Measurements from ENCODE around the gene PLXNA4. TPM values are rescaled to one million over a fixed set of nuclear protein-coding genes. Genes with fewer than 3 reads are reported as not detected.

The PLXNA4 gene
- total and polyA plus RNA-seq, 9 of the 15 experiments (the other 6 are each of a cell fraction or from before 2014, with no cell fraction given) = under 0.01 to 0.09 TPM; not detected in 7

DNA sequence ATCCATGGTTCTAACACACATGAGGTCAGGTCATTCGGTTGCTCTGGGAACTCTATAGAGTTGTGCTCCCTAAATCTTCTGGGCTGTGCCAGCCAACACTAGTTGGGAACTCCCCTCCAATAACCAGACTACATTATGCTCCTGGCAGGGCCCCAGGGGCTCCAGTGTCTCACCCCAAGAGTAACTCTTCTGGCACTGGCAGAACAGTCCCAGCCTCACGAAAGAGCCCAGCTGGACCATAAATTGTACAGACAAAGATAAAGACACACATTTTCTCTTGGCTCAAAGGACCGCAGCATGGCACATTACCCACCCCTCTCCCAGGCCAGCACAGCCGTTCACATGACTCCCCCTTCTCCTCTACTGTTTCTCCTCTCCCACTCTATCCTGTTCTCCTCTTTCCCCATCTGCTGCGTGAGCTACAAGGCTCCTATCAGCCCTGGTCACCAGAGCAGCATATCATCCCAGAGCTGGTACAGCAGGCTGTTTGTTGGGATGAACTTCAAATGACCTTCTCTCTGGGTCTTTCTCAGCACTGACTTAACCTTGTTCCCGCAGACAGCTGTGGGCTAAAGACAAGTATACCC lies 230.6 kb downstream of the PLXNA4 start:
- Histone ChIP-seq H3K27ac (ENCODE audit: extremely low read depth, low read depth, low read length) (no peak overlapping the region), H4K20me1 (replicated peaks; ENCODE audit: control insufficient read depth, insufficient read depth, low read length) (no peaks in the 10 kb centered on the region), H3K4me1 (replicated peaks in 1 of 2; ENCODE audit: control insufficient read depth in 2 of 2, insufficient read depth in 2 of 2, low read length in 2 of 2) (no peaks in the 10 kb centered on the region), H3K9me1 (ENCODE audit: control insufficient read depth, insufficient read depth, low read length) (no peaks in the 10 kb centered on the region), H3K4me2 (ENCODE audit: insufficient read depth, low read length) (no peak overlapping the region), H2AFZ (ENCODE audit: low read depth, low read length) (no peak overlapping the region), H3K79me2 (ENCODE audit: control insufficient read depth, insufficient read depth, low read length) (no peaks in the 10 kb centered on the region), H3K27me3 (ENCODE audit: control insufficient read depth in 2 of 2, insufficient read depth in 2 of 2, low read length in 2 of 2) (peaks cover 6 to 25% of the 10 kb centered on the region in 2 experiments; a peak in 4 of 5 replicates), H3K4me3 (no peak overlapping the region), H3K9me3 (replicated peaks; ENCODE audit: control insufficient read depth, insufficient read depth, low read depth, low read length) (no peaks in the 10 kb centered on the region), H3K36me3 (ENCODE audit: control insufficient read depth, insufficient read depth, low read length) (no peaks in the 10 kb centered on the region), H3K9ac (ENCODE audit: insufficient read depth in 1 of 2, low read depth in 2 of 2, low read length in 2 of 2) (no peak overlapping the region)
- BruUV-seq (replicated peaks) = no TSS peak
- DNase-seq (ENCODE audit: extremely low read depth in 1 of 4, low spot score in 3 of 4) = no peak
- ChIA-PET CTCF (ENCODE audit: low intra/inter-chr PET ratio) (no interaction called here), POLR2A (interaction anchor here (0.7 kb wide), 1 partner anchor 13 kb away, joined by 3 read pairs; no protein-coding TSS in a partner anchor)
- 0% methylated on average over 6 of the region's 6 CpGs for WGBS (ENCODE audit: insufficient coverage, low coverage, missing lambda C conversion rate)
- intact Hi-C loops (cut with micrococcal nuclease) (no loop called here), in situ Hi-C loops (cut with MboI) (no loop called here)
- no peak for ATAC-seq
- no peak for FAIRE-seq
- TF ChIP-seq ZC3H11A (IDR thresholded peaks at IDR 0.05; ENCODE audit: low read depth, low read length) (no peak), TRIM24 (IDR thresholded peaks at IDR 0.05) (no peak), SMARCE1 (IDR thresholded peaks at IDR 0.05) (no peak), SAFB2 (IDR thresholded peaks at IDR 0.05; ENCODE audit: borderline replicate concordance, low read depth, low read length, severe bottlenecking) (no peak), TAL1 (IDR thresholded peaks at IDR 0.05) (no peak), ZNF184 (CRISPR knock-in tag; IDR thresholded peaks at IDR 0.05) (no peak)
- TF ChIP-seq, protein P1, sequence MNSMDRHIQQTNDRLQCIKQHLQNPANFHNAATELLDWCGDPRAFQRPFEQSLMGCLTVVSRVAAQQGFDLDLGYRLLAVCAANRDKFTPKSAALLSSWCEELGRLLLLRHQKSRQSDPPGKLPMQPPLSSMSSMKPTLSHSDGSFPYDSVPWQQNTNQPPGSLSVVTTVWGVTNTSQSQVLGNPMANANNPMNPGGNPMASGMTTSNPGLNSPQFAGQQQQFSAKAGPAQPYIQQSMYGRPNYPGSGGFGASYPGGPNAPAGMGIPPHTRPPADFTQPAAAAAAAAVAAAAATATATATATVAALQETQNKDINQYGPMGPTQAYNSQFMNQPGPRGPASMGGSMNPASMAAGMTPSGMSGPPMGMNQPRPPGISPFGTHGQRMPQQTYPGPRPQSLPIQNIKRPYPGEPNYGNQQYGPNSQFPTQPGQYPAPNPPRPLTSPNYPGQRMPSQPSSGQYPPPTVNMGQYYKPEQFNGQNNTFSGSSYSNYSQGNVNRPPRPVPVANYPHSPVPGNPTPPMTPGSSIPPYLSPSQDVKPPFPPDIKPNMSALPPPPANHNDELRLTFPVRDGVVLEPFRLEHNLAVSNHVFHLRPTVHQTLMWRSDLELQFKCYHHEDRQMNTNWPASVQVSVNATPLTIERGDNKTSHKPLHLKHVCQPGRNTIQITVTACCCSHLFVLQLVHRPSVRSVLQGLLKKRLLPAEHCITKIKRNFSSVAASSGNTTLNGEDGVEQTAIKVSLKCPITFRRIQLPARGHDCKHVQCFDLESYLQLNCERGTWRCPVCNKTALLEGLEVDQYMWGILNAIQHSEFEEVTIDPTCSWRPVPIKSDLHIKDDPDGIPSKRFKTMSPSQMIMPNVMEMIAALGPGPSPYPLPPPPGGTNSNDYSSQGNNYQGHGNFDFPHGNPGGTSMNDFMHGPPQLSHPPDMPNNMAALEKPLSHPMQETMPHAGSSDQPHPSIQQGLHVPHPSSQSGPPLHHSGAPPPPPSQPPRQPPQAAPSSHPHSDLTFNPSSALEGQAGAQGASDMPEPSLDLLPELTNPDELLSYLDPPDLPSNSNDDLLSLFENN (IDR thresholded peaks at IDR 0.05; ENCODE audit: low read depth in 2 of 2, low read length in 2 of 2) = no peak
- TF ChIP-seq, protein P2, sequence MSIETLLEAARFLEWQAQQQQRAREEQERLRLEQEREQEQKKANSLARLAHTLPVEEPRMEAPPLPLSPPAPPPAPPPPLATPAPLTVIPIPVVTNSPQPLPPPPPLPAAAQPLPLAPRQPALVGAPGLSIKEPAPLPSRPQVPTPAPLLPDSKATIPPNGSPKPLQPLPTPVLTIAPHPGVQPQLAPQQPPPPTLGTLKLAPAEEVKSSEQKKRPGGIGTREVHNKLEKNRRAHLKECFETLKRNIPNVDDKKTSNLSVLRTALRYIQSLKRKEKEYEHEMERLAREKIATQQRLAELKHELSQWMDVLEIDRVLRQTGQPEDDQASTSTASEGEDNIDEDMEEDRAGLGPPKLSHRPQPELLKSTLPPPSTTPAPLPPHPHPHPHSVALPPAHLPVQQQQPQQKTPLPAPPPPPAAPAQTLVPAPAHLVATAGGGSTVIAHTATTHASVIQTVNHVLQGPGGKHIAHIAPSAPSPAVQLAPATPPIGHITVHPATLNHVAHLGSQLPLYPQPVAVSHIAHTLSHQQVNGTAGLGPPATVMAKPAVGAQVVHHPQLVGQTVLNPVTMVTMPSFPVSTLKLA (conservative IDR thresholded peaks at IDR 0.05) = no peak
- TF ChIP-seq, protein P3, sequence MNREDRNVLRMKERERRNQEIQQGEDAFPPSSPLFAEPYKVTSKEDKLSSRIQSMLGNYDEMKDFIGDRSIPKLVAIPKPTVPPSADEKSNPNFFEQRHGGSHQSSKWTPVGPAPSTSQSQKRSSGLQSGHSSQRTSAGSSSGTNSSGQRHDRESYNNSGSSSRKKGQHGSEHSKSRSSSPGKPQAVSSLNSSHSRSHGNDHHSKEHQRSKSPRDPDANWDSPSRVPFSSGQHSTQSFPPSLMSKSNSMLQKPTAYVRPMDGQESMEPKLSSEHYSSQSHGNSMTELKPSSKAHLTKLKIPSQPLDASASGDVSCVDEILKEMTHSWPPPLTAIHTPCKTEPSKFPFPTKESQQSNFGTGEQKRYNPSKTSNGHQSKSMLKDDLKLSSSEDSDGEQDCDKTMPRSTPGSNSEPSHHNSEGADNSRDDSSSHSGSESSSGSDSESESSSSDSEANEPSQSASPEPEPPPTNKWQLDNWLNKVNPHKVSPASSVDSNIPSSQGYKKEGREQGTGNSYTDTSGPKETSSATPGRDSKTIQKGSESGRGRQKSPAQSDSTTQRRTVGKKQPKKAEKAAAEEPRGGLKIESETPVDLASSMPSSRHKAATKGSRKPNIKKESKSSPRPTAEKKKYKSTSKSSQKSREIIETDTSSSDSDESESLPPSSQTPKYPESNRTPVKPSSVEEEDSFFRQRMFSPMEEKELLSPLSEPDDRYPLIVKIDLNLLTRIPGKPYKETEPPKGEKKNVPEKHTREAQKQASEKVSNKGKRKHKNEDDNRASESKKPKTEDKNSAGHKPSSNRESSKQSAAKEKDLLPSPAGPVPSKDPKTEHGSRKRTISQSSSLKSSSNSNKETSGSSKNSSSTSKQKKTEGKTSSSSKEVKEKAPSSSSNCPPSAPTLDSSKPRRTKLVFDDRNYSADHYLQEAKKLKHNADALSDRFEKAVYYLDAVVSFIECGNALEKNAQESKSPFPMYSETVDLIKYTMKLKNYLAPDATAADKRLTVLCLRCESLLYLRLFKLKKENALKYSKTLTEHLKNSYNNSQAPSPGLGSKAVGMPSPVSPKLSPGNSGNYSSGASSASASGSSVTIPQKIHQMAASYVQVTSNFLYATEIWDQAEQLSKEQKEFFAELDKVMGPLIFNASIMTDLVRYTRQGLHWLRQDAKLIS (CRISPR knock-in tag; IDR thresholded peaks at IDR 0.05) = no peak
- TF ChIP-seq, protein P4, sequence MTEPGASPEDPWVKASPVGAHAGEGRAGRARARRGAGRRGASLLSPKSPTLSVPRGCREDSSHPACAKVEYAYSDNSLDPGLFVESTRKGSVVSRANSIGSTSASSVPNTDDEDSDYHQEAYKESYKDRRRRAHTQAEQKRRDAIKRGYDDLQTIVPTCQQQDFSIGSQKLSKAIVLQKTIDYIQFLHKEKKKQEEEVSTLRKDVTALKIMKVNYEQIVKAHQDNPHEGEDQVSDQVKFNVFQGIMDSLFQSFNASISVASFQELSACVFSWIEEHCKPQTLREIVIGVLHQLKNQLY (CRISPR knock-in tag; conservative IDR thresholded peaks at IDR 0.05) = no peak
